Caco-2 (cell line): ENCODE results near the gene MN1. TPM values are rescaled to one million over a fixed set of nuclear protein-coding genes. Genes with fewer than 3 reads are reported as not detected.
A peak's percentile ranks its signal among the peaks of the same experiment; 100 is the strongest.

Experiments
- BruUV-seq: library from RNA; stranded (reverse); fragments of 400-500 nt; replicated peaks from 2 replicates; lab custom pipeline; 2021; lab: Mats Ljungman, UMichigan
- CTCF ChIA-PET: fragments of 300-600 bp; sonication (Branson Sonifier 250); formaldehyde crosslinking; loops from one replicate; lab custom pipeline; 2022; ENCODE audit warnings: antibody characterized with exemption; lab: Charles Lee
- POLR2A ChIA-PET: fragments of 300-600 bp; sonication (Branson Sonifier 250); formaldehyde crosslinking; loops from one replicate; lab custom pipeline; 2022; ENCODE audit warnings: antibody characterized with exemption; lab: Charles Lee
- DNase-seq, 2 experiments: peaks; one replicate each; pipeline versions ENCODE4 v3.0.0 to v3.0.0-alpha.2; 2020 to 2022
- H3K27me3 ChIP-seq: replicated peaks from 2 replicates; pipeline ENCODE4 v1.6.0; 2011; ENCODE audit warnings: low read length; ENCODE audit not compliant: control insufficient read depth, insufficient read depth
- H3K36me3 ChIP-seq: 2 replicates; pipeline ENCODE4 v1.5.1; 2011; ENCODE audit warnings: low read length; ENCODE audit not compliant: control insufficient read depth, insufficient read depth
- H3K4me1 ChIP-seq: fragments of 250-450 bp; sonication (Bioruptor Pico); 2 replicates; pipeline ENCODE4 v1.5.1; 2020; ENCODE audit warnings: mild to moderate bottlenecking
- H3K4me3 ChIP-seq: 2 replicates; pipeline ENCODE4 v1.5.1; 2011; ENCODE audit warnings: low read depth, mild to moderate bottlenecking, control low read depth, low read length
- H3K9me3 ChIP-seq: fragments of 250-450 bp; sonication (Bioruptor Pico); 2 replicates; pipeline ENCODE4 v1.5.1; 2020; ENCODE audit warnings: mild to moderate bottlenecking, moderate library complexity
- H3K27ac Mint-ChIP-seq: one replicate; pipeline ENCODE4 v1.8.0; 2022; ENCODE audit warnings: mixed read lengths; ENCODE audit not compliant: unreplicated experiment
- H3K27me3 Mint-ChIP-seq: one replicate; pipeline ENCODE4 v1.8.0; 2022; ENCODE audit warnings: mixed read lengths; ENCODE audit not compliant: insufficient read depth, unreplicated experiment
- H3K36me3 Mint-ChIP-seq: one replicate; pipeline ENCODE4 v1.8.0; 2022; ENCODE audit warnings: mild to moderate bottlenecking, mixed read lengths; ENCODE audit not compliant: insufficient read depth, unreplicated experiment
- H3K4me1 Mint-ChIP-seq: one replicate; pipeline ENCODE4 v1.8.0; 2022; ENCODE audit warnings: low read depth, mixed read lengths; ENCODE audit not compliant: unreplicated experiment
- H3K4me3 Mint-ChIP-seq: one replicate; pipeline ENCODE4 v1.8.0; 2022; ENCODE audit warnings: mild to moderate bottlenecking, moderate library complexity, mixed read lengths; ENCODE audit not compliant: unreplicated experiment
- H3K9me3 Mint-ChIP-seq: one replicate; pipeline ENCODE4 v1.8.0; 2022; ENCODE audit warnings: mixed read lengths; ENCODE audit not compliant: unreplicated experiment
- intact Hi-C: fragments of 100-400 bp; cut with micrococcal nuclease; formaldehyde crosslinking; loops from one replicate; pipeline ENCODE4 v1.10.0; 2022; ENCODE audit not compliant: unreplicated experiment
- total RNA-seq: library from RNA; stranded (reverse); gene quantifications from 2 replicates; pipeline ENCODE4 v1.2.3, GENCODE V29; 2022
- TF ChIP-seq, protein P1 (sequence below), 2 experiments: fragments of 200-600 bp in 1 of 2; IDR thresholded peaks; 1 replicate in 1 of 2; 2 replicates in 1 of 2; pipeline versions ENCODE4 v1.5.1 to v1.8.0; 2011 to 2022; ENCODE audit warnings: antibody characterized with exemption in 1 of 2, control low read depth in 1 of 2, inconsistent platforms in 1 of 2, low read depth in 1 of 2, low read length in 1 of 2, mild to moderate bottlenecking in 1 of 2, moderate library complexity in 1 of 2; ENCODE audit not compliant: insufficient read depth in 1 of 2, severe bottlenecking in 1 of 2, unreplicated experiment in 1 of 2

MN1 gene
- total RNA-seq, 1 experiment from 2014 or later = 0.32 TPM

DNA sequence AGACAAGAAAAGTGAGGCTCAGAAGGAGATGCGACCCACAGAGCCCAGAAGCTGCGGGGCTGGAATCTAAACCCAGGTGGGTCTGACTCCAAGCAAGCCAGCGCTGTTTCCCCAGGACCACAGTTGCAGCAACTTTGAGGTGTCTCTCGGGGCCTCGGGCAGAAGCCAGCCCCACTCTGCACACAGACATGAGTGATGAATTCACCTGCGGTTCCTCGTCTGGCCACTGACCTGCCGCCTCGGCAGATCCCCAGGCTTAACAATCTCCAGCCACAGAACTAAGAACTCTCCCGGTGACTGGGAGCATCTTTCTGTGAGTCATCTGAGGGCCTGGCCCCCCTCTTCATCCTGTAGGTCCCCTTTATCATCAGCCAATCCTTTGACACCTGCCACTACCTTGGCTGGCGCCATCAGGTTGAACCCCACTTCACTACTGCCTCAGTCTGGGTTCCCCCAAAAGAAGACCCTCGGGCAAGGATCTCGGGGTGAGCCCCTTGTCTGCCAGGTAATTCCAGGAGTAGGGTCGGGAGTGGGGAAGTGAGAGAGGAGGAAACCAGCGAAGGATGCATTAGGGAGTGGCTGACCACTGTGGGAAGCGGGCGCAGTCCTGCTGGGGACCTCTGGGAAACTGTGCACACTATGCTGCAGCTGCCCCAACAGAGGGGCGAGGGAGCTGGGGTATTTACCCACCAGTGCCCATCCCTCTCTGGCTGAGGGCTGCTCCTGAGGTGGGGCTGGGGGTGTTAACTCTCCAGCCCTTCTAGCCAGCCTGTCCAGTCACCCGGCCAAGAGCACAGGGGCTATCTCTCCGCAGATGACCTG, 33.0 kb upstream of the MN1 start:
- H3K27ac Mint-ChIP-seq = peak overlapping the region; percentile 38
- TF ChIP-seq, protein P1, sequence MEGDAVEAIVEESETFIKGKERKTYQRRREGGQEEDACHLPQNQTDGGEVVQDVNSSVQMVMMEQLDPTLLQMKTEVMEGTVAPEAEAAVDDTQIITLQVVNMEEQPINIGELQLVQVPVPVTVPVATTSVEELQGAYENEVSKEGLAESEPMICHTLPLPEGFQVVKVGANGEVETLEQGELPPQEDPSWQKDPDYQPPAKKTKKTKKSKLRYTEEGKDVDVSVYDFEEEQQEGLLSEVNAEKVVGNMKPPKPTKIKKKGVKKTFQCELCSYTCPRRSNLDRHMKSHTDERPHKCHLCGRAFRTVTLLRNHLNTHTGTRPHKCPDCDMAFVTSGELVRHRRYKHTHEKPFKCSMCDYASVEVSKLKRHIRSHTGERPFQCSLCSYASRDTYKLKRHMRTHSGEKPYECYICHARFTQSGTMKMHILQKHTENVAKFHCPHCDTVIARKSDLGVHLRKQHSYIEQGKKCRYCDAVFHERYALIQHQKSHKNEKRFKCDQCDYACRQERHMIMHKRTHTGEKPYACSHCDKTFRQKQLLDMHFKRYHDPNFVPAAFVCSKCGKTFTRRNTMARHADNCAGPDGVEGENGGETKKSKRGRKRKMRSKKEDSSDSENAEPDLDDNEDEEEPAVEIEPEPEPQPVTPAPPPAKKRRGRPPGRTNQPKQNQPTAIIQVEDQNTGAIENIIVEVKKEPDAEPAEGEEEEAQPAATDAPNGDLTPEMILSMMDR (IDR thresholded peaks at IDR 0.05; ENCODE audit: insufficient read depth in 1 of 2, low read depth in 1 of 2, low read length in 1 of 2, severe bottlenecking in 1 of 2, unreplicated experiment in 1 of 2) = no peak
- no TSS peak for BruUV-seq

DNA sequence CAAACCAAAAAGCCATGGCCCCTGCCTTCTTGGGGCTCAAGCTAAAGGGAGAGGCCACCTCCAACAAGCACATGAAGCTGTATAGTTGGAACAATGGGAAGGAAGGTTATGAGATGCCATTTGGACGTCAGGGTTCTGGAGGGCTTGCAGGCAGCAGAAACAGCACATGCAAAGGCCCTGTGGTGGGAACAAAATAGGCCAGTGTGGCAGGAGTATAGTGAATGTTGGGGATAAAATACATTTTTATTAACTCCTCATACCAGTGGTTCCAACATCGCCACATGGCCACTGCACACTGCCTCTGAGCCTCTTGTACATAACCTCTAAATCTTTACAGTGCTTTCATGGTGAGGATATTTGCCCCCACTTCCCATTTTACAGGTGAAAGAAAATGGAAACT, 32.2 kb upstream of the MN1 start:
- DNase-seq = no peak
- H3K4me3 Mint-ChIP-seq = no peak overlapping the region
- no peaks in the 10 kb centered on the region for H3K36me3 ChIP-seq
- H3K27me3 Mint-ChIP-seq = no peaks in the 10 kb centered on the region
- no TSS peak for BruUV-seq
- H3K9me3 ChIP-seq = no peaks in the 10 kb centered on the region
- CTCF ChIA-PET = no interaction called here
- peaks cover 14% of the 10 kb centered on the region; the same call in 1 of the 2 replicates for H3K4me1 ChIP-seq
- no peaks in the 10 kb centered on the region for H3K27me3 ChIP-seq
- intact Hi-C loops = no loop called here
- H3K4me3 ChIP-seq = no peak overlapping the region
- peaks cover 15% of the 10 kb centered on the region for H3K9me3 Mint-ChIP-seq
- POLR2A ChIA-PET = no interaction called here
- H3K27ac Mint-ChIP-seq = peak overlapping the region; percentile 36
- TF ChIP-seq, protein P1 (IDR thresholded peaks at IDR 0.05; ENCODE audit: insufficient read depth in 1 of 2, low read depth in 1 of 2, low read length in 1 of 2, severe bottlenecking in 1 of 2, unreplicated experiment in 1 of 2) = no peak
- H3K36me3 Mint-ChIP-seq = peaks cover 15% of the 10 kb centered on the region
- H3K4me1 Mint-ChIP-seq = peaks cover 7% of the 10 kb centered on the region

More for the DNA sequence above, 33.0 kb upstream of the MN1 start:
- Histone ChIP-seq H3K36me3 (no peaks in the 10 kb centered on the region), H3K9me3 (no peaks in the 10 kb centered on the region), H3K27me3 (no peaks in the 10 kb centered on the region), H3K4me1 (peaks cover 14% of the 10 kb centered on the region; the same call in 1 of the 2 replicates), H3K4me3 (no peak overlapping the region)
- Mint-ChIP-seq H3K4me3 (no peak overlapping the region), H3K9me3 (peaks cover 15% of the 10 kb centered on the region), H3K4me1 (peaks cover 7% of the 10 kb centered on the region), H3K36me3 (peaks cover 18% of the 10 kb centered on the region), H3K27me3 (no peaks in the 10 kb centered on the region)
- DNase-seq = no peak
- POLR2A ChIA-PET = no interaction called here
- CTCF ChIA-PET = no interaction called here
- intact Hi-C loops = no loop called here

DNA sequence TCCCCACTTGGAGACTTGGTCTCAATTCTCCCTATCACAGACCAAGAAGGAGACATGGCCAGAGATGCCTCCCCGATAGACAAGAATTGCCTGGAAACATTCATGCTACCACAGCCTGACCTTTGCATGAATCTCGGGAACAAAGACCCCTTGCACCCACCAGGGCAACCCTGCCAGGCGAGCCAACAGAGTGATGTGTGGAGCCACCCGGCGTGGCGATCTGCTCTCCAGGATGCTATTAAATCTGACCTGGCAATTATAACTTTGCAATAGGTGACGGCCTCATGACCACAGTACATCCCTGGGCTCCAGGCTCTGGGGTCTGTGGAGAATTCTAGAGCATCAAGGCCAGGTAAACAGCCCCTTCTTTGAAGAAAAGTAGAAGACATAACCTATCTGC, 31.1 kb upstream of the MN1 start:
- H3K4me1 Mint-ChIP-seq = peaks cover 7% of the 10 kb centered on the region
- ChIA-PET CTCF (no interaction called here), POLR2A (no interaction called here)
- H3K4me1 ChIP-seq = peaks cover 14% of the 10 kb centered on the region; the same call in 1 of the 2 replicates
- H3K36me3 ChIP-seq = no peaks in the 10 kb centered on the region
- intact Hi-C loops = no loop called here
- H3K27ac Mint-ChIP-seq = no peak overlapping the region
- no peaks in the 10 kb centered on the region for H3K27me3 ChIP-seq
- no TSS peak for BruUV-seq
- peaks cover 12% of the 10 kb centered on the region for H3K36me3 Mint-ChIP-seq
- TF ChIP-seq, protein P1 (IDR thresholded peaks at IDR 0.05; ENCODE audit: insufficient read depth in 1 of 2, low read depth in 1 of 2, low read length in 1 of 2, severe bottlenecking in 1 of 2, unreplicated experiment in 1 of 2) = no peak
- no peak for DNase-seq
- peaks cover 10% of the 10 kb centered on the region for H3K9me3 Mint-ChIP-seq
- no peaks in the 10 kb centered on the region for H3K9me3 ChIP-seq
- no peaks in the 10 kb centered on the region for H3K27me3 Mint-ChIP-seq
- H3K4me3 Mint-ChIP-seq = no peak overlapping the region
- no peak overlapping the region for H3K4me3 ChIP-seq
